Progenitor cell of endocrine pancreas (in vitro differentiated cells): Measurements from ENCODE around the gene AADAT. TPM values are rescaled to one million over a fixed set of nuclear protein-coding genes. Genes with fewer than 3 reads are reported as not detected.

ENCODE experiments used
- DNase-seq: peaks from one replicate; pipeline ENCODE4 v3.0.0; 2021; ENCODE audit warnings: low spot score; ENCODE audit not compliant: unreplicated experiment
- H3K27ac Mint-ChIP-seq: 2 replicates; pipeline ENCODE4 v1.8.0; 2021; ENCODE audit warnings: mild to moderate bottlenecking, moderate library complexity, mixed read lengths
- H3K27me3 Mint-ChIP-seq: 2 replicates; pipeline ENCODE4 v1.8.0; 2021; ENCODE audit warnings: mixed read lengths
- H3K36me3 Mint-ChIP-seq: 2 replicates; pipeline ENCODE4 v1.8.0; 2022; ENCODE audit warnings: mixed read lengths; ENCODE audit not compliant: insufficient read depth
- H3K4me1 Mint-ChIP-seq: 2 replicates; pipeline ENCODE4 v1.8.0; 2021; ENCODE audit warnings: low read depth, mixed read lengths
- H3K4me3 Mint-ChIP-seq: 2 replicates; pipeline ENCODE4 v1.8.0; 2021; ENCODE audit warnings: low read depth, mild to moderate bottlenecking, moderate library complexity, mixed read lengths
- H3K9me3 Mint-ChIP-seq: 2 replicates; pipeline ENCODE4 v1.8.0; 2021; ENCODE audit warnings: low read depth, mixed read lengths
- total RNA-seq: library from RNA; stranded (reverse); gene quantifications from 2 replicates; pipeline ENCODE4 v1.2.1, GENCODE V29; 2021
- TF ChIP-seq, protein P1 (sequence below): fragments of 200-600 bp; sonication (generic); IDR thresholded peaks from one replicate; pipeline ENCODE4 v1.5.0; 2021; ENCODE audit warnings: antibody characterized with exemption, mild to moderate bottlenecking; ENCODE audit not compliant: unreplicated experiment

AADAT gene
- total RNA-seq, 1 donor from 2014 or later, result 34.1 TPM

GRCh38 chr4:170080496-170080895 is 9.3 kb downstream of the AADAT start:
- no peak overlapping the region for H3K4me3 Mint-ChIP-seq
- H3K36me3 Mint-ChIP-seq, result peaks cover 56% of the 10 kb centered on the region
- peaks cover 4% of the 10 kb centered on the region for H3K4me1 Mint-ChIP-seq

DNA sequence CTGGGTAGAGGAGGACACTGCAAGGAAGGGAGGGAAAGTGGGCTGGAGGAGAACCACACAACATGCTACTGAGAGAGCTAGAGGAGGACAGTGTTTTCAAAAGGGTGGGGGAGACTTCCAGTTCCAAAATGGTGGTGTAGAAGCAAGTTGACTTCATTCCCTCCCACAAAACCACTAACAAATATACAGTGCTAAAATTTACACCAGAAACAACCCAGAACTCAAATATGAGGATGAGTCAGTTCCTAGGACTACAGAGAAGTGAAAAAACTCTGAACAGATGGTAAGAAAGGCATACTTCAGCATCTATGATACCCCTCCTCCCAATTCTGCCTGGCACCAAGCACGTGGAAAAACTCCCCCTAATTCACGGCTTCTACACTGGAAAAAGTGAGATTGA is 9.8 kb downstream of the AADAT start:
- TF ChIP-seq, protein P1, sequence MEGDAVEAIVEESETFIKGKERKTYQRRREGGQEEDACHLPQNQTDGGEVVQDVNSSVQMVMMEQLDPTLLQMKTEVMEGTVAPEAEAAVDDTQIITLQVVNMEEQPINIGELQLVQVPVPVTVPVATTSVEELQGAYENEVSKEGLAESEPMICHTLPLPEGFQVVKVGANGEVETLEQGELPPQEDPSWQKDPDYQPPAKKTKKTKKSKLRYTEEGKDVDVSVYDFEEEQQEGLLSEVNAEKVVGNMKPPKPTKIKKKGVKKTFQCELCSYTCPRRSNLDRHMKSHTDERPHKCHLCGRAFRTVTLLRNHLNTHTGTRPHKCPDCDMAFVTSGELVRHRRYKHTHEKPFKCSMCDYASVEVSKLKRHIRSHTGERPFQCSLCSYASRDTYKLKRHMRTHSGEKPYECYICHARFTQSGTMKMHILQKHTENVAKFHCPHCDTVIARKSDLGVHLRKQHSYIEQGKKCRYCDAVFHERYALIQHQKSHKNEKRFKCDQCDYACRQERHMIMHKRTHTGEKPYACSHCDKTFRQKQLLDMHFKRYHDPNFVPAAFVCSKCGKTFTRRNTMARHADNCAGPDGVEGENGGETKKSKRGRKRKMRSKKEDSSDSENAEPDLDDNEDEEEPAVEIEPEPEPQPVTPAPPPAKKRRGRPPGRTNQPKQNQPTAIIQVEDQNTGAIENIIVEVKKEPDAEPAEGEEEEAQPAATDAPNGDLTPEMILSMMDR, result no peak
- DNase-seq, result no peak
- H3K4me1 Mint-ChIP-seq, result peaks cover 4% of the 10 kb centered on the region
- H3K4me3 Mint-ChIP-seq, result no peak overlapping the region
- H3K9me3 Mint-ChIP-seq, result no peaks in the 10 kb centered on the region
- no peak overlapping the region for H3K27ac Mint-ChIP-seq
- H3K27me3 Mint-ChIP-seq, result no peaks in the 10 kb centered on the region
- peaks cover 53% of the 10 kb centered on the region for H3K36me3 Mint-ChIP-seq

More at GRCh38 chr4:170080496-170080895, 9.3 kb downstream of the AADAT start:
- Mint-ChIP-seq H3K27ac (no peak overlapping the region), H3K27me3 (no peaks in the 10 kb centered on the region), H3K9me3 (no peaks in the 10 kb centered on the region)
- DNase-seq, result no peak
- TF ChIP-seq, protein P1, result no peak

GRCh38 chr4:170071196-170071595 is 18.6 kb downstream of the AADAT start:
- H3K27ac Mint-ChIP-seq, result peak overlapping the region; percentile 67
- H3K9me3 Mint-ChIP-seq, result no peaks in the 10 kb centered on the region
- H3K4me3 Mint-ChIP-seq, result no peak overlapping the region
- no peaks in the 10 kb centered on the region for H3K27me3 Mint-ChIP-seq
- peaks cover 29% of the 10 kb centered on the region for H3K36me3 Mint-ChIP-seq
- TF ChIP-seq, protein P1, result no peak
- no peak for DNase-seq
- peaks cover under 1% of the 10 kb centered on the region for H3K4me1 Mint-ChIP-seq

DNA sequence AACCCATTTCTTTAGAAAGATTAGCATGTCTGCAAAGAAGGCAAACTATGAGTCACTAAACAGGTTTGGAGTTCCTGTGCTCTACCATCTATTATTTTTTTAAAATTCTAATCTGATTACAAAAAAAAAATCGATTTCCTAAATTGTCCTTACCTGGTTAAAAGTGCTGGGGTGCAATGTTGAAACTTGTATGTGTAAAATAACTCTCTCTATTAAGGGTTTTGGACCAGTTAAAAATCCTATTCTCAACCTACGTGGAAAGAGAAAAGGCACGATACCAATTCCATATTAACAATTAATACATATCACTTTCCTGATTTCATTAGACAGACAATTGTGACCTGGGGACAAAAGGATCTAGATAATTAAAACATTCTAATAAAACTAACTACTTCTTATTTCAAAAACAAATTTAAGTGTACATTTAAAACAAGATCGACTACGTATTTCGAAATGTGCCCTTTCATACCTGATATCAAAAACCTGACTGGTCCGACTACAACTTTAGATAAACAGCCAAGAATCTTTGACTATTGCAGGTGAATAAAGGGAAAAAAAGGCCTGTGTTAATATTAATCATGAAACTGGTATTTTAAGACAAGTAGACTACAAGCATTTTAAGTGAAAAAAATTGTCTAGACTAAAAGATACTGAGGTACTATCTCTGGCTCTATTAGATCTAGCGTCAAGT is 21.2 kb downstream of the AADAT start:
- Mint-ChIP-seq H3K4me1 (peaks cover 2% of the 10 kb centered on the region), H3K27me3 (no peaks in the 10 kb centered on the region), H3K36me3 (peaks cover 24% of the 10 kb centered on the region), H3K4me3 (no peak overlapping the region), H3K9me3 (no peaks in the 10 kb centered on the region), H3K27ac (no peak overlapping the region)
- TF ChIP-seq, protein P1, result no peak
- DNase-seq, result no peak

DNA sequence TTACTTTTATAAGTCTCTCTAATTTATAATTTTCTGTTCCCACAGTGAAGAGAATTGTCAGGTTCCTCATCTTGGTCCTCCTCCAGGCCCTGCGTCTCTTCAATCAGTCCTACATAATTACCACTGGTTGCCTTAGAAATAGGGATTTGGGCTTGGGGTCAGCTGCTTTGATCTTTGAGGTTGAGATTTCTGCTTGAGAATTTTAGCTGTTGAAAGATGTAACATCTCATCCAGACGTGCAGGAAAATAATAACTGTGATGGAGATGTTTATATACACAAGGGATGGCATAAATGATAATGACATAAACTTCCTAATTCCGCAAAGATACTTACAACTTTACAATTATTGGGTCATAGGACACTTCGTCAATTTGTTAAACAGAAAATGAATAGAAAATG is 30.3 kb downstream of the AADAT start:
- TF ChIP-seq, protein P1, result no peak
- no peak for DNase-seq
- Mint-ChIP-seq H3K36me3 (peaks cover 15% of the 10 kb centered on the region), H3K9me3 (no peaks in the 10 kb centered on the region), H3K4me3 (no peak overlapping the region), H3K27me3 (no peaks in the 10 kb centered on the region), H3K4me1 (no peaks in the 10 kb centered on the region), H3K27ac (no peak overlapping the region)
